ENCODE results near the gene GDF15. TPM values are rescaled to one million over a fixed set of nuclear protein-coding genes. Genes with fewer than 3 reads are reported as not detected.

Gene GDF15
- total RNA-seq, 1 experiment from 2014 or later: 15.1 TPM

GRCh38 chr19:18421371-18421959 lies 35.5 kb downstream of the GDF15 start:
- H3K4me2 ChIP-seq: peak overlapping the region; percentile 76
- H3K4me1 ChIP-seq (replicated peaks; ENCODE audit: insufficient read depth): peaks cover 31% of the 10 kb centered on the region
- H3K79me2 ChIP-seq (ENCODE audit: low read depth): peaks cover 44% of the 10 kb centered on the region
- no peaks in the 10 kb centered on the region for H3K36me3 ChIP-seq (ENCODE audit: low read depth)
- intact Hi-C loops (cut with micrococcal nuclease; ENCODE audit: unreplicated experiment): no loop called here
- no peaks in the 10 kb centered on the region for H3K27me3 ChIP-seq (ENCODE audit: insufficient read depth, low read depth)
- no peaks in the 10 kb centered on the region for H3K9me3 ChIP-seq (ENCODE audit: insufficient read depth, low read depth)
- no peak overlapping the region for H3K27ac ChIP-seq
- H3F3A ChIP-seq (ENCODE audit: insufficient read depth, low read depth): peaks cover 29% of the 10 kb centered on the region
- CTCF ChIA-PET: no interaction called here
- no peaks in the 10 kb centered on the region for H3K9me2 ChIP-seq (ENCODE audit: insufficient read depth)
- no peak overlapping the region for H2AFZ ChIP-seq
- DNase-seq: no peak
- TF ChIP-seq CTCF (conservative IDR thresholded peaks at IDR 0.05) (no peak), EZH2 (IDR thresholded peaks at IDR 0.05; ENCODE audit: low read depth) (no peak)
- POLR2A ChIA-PET (ENCODE audit: unreplicated experiment): interaction anchor here (0.6 kb wide), 1 partner anchor 435 kb away, joined by 5 read pairs; no protein-coding TSS in a partner anchor
- H4K20me1 ChIP-seq (ENCODE audit: insufficient read depth): peaks cover 57% of the 10 kb centered on the region
- H3K4me3 ChIP-seq: no peak overlapping the region
- no TSS peak for BruUV-seq (replicated peaks)

- H3K4me3 ChIP-seq: no peak overlapping the region
- peaks cover 44% of the 10 kb centered on the region for H3K79me2 ChIP-seq (ENCODE audit: low read depth)
- H3K4me1 ChIP-seq (replicated peaks; ENCODE audit: insufficient read depth): peaks cover 25% of the 10 kb centered on the region
- no peaks in the 10 kb centered on the region for H3K9me2 ChIP-seq (ENCODE audit: insufficient read depth)
- intact Hi-C loops (cut with micrococcal nuclease; ENCODE audit: unreplicated experiment): no loop called here
- no peak for TF ChIP-seq EZH2 (IDR thresholded peaks at IDR 0.05; ENCODE audit: low read depth)
- TF ChIP-seq CTCF (conservative IDR thresholded peaks at IDR 0.05): no peak
- ChIA-PET CTCF (no interaction called here), POLR2A (ENCODE audit: unreplicated experiment) (no interaction called here)
- no TSS peak for BruUV-seq (replicated peaks)
- peaks cover 21% of the 10 kb centered on the region for H3F3A ChIP-seq (ENCODE audit: insufficient read depth, low read depth)
- H3K4me2 ChIP-seq: no peak overlapping the region
- no peaks in the 10 kb centered on the region for H3K36me3 ChIP-seq (ENCODE audit: low read depth)
- no peak for DNase-seq
- H4K20me1 ChIP-seq (ENCODE audit: insufficient read depth): peaks cover 61% of the 10 kb centered on the region
- no peaks in the 10 kb centered on the region for H3K27me3 ChIP-seq (ENCODE audit: insufficient read depth, low read depth)
- H3K9me3 ChIP-seq (ENCODE audit: insufficient read depth, low read depth): no peaks in the 10 kb centered on the region
- no peak overlapping the region for H2AFZ ChIP-seq
- no peak overlapping the region for H3K27ac ChIP-seq
Measured at GRCh38 chr19:18422530-18423191, 36.7 kb downstream of the GDF15 start.

- Histone ChIP-seq H4K20me1 (ENCODE audit: insufficient read depth) (peaks cover 61% of the 10 kb centered on the region), H3K27ac (no peak overlapping the region), H3K36me3 (ENCODE audit: low read depth) (no peaks in the 10 kb centered on the region), H3K27me3 (ENCODE audit: insufficient read depth, low read depth) (no peaks in the 10 kb centered on the region), H3F3A (ENCODE audit: insufficient read depth, low read depth) (peaks cover 13% of the 10 kb centered on the region; the same call in 1 of the 2 replicates), H3K4me1 (replicated peaks; ENCODE audit: insufficient read depth) (peaks cover 17% of the 10 kb centered on the region), H3K79me2 (ENCODE audit: low read depth) (peaks cover 44% of the 10 kb centered on the region), H2AFZ (no peak overlapping the region), H3K4me2 (no peak overlapping the region), H3K9me2 (ENCODE audit: insufficient read depth) (no peaks in the 10 kb centered on the region), H3K9me3 (ENCODE audit: insufficient read depth, low read depth) (no peaks in the 10 kb centered on the region), H3K4me3 (no peak overlapping the region)
- no TSS peak for BruUV-seq (replicated peaks)
- intact Hi-C loops (cut with micrococcal nuclease; ENCODE audit: unreplicated experiment): no loop called here
- POLR2A ChIA-PET (ENCODE audit: unreplicated experiment): no interaction called here
- no peak for DNase-seq
- TF ChIP-seq CTCF (conservative IDR thresholded peaks at IDR 0.05) (no peak), EZH2 (IDR thresholded peaks at IDR 0.05; ENCODE audit: low read depth) (no peak)
- CTCF ChIA-PET: interaction anchor here (0.5 kb wide), 1 partner anchor 477 kb away, joined by 4 read pairs; no protein-coding TSS in a partner anchor
Measured at GRCh38 chr19:18423258-18424020, 37.5 kb downstream of the GDF15 start.

All from PC-9 (cell line).